GM20000 (cell line): ENCODE measurements around the gene CD36.

Source experiments
- DNase-seq: peaks from one replicate; pipeline ENCODE4 v3.0.0; 2012; ENCODE audit warnings: low spot score
- TF ChIP-seq, protein P1 (sequence below): IDR thresholded peaks from 2 replicates; pipeline ENCODE4 v1.5.1; 2012; ENCODE audit warnings: mild to moderate bottlenecking, control low read depth; ENCODE audit errors: extremely low read depth, missing control alignments

Gene CD36

DNA sequence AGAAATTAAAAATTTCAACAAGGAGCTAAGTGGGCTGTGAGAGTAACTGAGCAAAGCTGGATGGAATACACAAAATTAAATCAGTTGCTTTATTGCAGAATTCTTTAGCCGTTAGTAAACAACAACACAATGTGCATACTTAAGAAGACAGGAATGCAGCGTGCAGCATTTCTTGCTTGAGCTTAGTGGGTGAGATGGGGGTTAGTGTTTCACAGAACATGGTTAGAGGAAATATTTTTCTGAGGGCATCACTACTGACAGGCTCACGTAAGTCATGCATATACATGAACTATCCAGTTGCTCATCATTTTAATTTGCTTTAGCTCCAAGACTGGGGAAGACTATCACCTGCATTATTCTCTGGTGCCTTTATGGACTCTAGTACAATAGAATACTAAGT lies 80.8 kb downstream of the CD36 start:
- no peak for DNase-seq
- TF ChIP-seq, protein P1, sequence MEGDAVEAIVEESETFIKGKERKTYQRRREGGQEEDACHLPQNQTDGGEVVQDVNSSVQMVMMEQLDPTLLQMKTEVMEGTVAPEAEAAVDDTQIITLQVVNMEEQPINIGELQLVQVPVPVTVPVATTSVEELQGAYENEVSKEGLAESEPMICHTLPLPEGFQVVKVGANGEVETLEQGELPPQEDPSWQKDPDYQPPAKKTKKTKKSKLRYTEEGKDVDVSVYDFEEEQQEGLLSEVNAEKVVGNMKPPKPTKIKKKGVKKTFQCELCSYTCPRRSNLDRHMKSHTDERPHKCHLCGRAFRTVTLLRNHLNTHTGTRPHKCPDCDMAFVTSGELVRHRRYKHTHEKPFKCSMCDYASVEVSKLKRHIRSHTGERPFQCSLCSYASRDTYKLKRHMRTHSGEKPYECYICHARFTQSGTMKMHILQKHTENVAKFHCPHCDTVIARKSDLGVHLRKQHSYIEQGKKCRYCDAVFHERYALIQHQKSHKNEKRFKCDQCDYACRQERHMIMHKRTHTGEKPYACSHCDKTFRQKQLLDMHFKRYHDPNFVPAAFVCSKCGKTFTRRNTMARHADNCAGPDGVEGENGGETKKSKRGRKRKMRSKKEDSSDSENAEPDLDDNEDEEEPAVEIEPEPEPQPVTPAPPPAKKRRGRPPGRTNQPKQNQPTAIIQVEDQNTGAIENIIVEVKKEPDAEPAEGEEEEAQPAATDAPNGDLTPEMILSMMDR, result no peak

DNA sequence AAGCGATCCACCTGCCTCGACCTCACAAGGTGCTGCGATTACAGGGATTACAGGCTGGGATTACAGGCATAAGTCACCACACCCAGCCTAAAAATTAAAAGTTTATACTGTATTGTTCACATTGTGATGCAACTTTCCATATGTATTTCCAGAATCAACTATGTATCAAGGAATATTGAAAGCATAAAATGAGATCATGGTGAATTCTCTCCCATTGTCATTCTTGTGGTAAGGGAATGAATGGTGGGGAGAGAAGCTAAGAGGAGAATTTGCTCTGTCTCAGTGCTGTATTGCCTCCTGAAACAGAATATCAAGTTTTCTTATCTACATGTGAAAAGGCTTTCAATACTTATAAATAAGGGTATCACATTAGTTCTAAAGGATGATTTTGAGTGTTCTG lies 81.7 kb downstream of the CD36 start:
- TF ChIP-seq, protein P1, result no peak
- DNase-seq, result no peak

DNA sequence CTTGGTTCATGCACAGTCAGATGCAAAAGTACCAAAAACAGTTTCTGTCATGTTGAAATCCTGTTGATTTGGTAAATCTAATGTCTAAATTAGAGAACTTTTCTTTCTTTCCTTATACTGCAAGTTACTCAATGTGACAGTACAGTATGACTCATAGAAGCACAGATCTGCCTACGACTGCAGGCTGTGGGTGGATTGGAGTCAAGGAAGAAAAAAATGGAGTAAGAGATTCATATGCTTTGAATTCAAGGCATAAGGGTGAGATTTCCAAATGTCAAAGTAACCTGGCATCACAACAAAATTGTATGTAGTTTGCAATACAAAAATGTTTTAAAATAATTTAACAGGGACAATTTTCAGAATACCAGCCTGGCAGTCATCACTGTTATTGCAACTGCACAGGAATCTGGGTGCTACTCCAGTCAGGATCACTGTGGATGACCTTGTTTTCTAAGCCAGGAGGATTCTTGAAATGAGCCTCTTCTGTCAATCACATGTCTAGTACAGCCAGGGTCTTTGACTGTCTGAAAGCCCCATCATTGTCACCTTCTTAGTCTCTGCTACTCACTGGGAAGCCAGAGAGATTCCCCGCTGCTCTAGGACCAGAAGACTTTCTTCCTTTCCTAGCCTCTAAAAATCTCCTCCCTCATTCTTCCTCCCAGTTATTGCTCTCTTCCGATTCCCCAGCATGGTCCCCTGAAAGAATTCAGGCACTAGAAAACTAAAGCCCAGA lies 83.6 kb downstream of the CD36 start:
- TF ChIP-seq, protein P1, result no peak
- DNase-seq, result no peak

DNA sequence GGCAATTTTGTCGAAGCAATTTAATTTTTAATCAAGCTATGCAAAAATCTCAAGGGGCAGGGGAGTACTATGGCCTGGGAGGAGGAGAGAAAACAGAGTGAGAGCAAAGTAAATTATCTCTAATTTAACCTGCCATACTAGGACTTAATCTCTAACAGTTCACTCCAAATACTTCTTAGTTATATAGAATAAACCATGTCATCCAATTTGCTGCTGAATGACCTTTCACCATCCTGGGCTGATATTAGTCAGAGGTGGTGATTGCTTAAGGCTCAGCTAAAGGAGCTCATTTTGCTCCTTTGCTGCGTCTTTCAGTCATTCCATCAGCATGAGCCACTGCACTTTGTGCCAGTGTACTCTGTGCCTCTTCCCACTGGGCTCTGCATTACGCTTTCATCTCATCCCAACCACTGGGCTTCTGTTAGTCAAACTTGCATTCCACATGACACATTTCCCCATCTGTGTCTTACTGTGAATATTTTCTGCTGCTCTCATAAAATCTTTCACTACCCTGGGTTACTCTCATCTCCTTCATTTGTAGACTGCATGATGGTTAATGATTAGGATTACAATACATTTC lies 84.3 kb downstream of the CD36 start:
- DNase-seq, result no peak
- TF ChIP-seq, protein P1, result no peak

DNA sequence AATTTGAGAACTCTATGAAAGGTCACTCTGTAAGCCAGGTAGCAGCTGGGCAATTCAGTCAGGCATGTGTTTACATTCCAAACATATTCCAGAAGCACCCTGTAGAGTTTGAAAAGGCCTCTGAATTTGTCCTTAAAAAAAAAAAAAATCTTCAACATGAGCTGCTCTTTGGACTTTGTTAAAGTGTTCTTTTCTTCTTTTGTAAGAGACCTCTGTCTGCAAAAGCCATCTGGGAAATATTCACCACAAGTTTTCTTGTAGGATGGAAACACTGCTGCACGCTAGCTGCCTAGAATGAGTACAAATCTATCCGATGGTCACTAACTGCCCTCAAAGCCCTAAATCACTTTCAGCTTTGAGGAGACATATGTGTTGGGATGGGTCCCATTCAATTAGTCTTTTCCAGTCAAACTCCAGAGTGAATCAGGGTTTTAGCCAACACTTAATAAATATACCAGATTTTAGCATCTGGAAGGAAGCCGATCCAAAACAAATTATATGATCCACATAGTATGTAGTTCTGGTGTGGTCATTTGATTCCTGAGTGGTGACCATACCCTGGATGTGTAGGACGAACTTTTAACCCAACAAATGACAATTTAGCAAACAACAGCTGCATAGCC lies 85.9 kb downstream of the CD36 start:
- TF ChIP-seq, protein P1, result no peak
- DNase-seq, result no peak

DNA sequence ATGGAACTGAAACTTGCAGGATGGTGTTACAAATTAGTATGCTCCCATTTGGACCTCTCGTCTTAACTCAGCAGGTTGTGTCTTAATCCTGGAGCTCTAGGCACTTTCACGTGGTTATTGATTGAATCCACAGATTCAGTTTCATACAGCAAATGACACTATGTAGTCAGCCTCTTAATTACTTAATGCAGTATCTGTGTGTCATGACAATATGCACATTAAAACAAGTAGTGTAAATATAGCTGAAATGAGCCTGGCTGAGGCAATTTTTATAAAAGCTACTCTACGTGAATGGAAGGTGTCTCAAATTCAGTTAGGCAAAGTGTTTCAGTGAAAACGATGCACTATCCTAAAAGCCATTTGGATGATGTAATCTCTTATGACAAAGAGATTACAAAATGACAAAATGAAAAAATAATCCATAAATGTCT lies 86.8 kb downstream of the CD36 start:
- DNase-seq, result no peak
- TF ChIP-seq, protein P1, result no peak
